ENCODE measurements around the gene MIPEP. TPM values are rescaled to one million over a fixed set of nuclear protein-coding genes. Genes with fewer than 3 reads are reported as not detected.

Gene MIPEP
- total RNA-seq, 4 donors from 2014 or later = 12.1 to 20.3 (median 16.0) TPM

- Histone ChIP-seq H3K4me1 (peaks cover 14 to 43% (median 33%) of the 10 kb centered on the region in 4 donors), H3K27me3 (no peaks in the 10 kb centered on the region), H3K36me3 (peaks cover 0 to 14% (median 3%) of the 10 kb centered on the region in 4 donors), H3K27ac (replicated peaks in 1 of 4) (no peak overlapping the region), H3K9me3 (no peaks in the 10 kb centered on the region), H3K4me3 (no peak overlapping the region)
- intact Hi-C loops (cut with DNase I) = no loop called here
- 90% methylated on average over 5 of the region's 5 CpGs for WGBS
- DNase-seq (ENCODE audit: extremely low spot score) = no peak
- TF ChIP-seq POLR2A (IDR thresholded peaks at IDR 0.05; ENCODE audit: low read depth) (no peak), POLR2AphosphoS5 (IDR thresholded peaks at IDR 0.05) (no peak), CTCF (IDR thresholded peaks at IDR 0.05) (no peak), EP300 (IDR thresholded peaks at IDR 0.05) (no peak)
Observed at GRCh38 chr13:23797276-23797903, 91.8 kb downstream of the MIPEP start.

- no peaks in the 10 kb centered on the region for H3K9me3 ChIP-seq
- H3K27me3 ChIP-seq = no peaks in the 10 kb centered on the region
- intact Hi-C loops (cut with DNase I) = no loop called here
- H3K4me1 ChIP-seq = peaks cover 14 to 43% (median 33%) of the 10 kb centered on the region in 4 donors
- DNase-seq (ENCODE audit: extremely low spot score) = no peak
- no peak overlapping the region for H3K4me3 ChIP-seq
- 70% methylated on average over 2 of the region's 2 CpGs for WGBS
- no peak overlapping the region for H3K27ac ChIP-seq (replicated peaks in 1 of 4)
- no peak for TF ChIP-seq CTCF (IDR thresholded peaks at IDR 0.05)
- TF ChIP-seq POLR2A (IDR thresholded peaks at IDR 0.05; ENCODE audit: low read depth) = no peak
- TF ChIP-seq EP300 (IDR thresholded peaks at IDR 0.05) = no peak
- TF ChIP-seq POLR2AphosphoS5 (IDR thresholded peaks at IDR 0.05) = no peak
- H3K36me3 ChIP-seq = peaks cover 0 to 15% (median 2%) of the 10 kb centered on the region in 4 donors
Observed at GRCh38 chr13:23796551-23796950, 92.6 kb downstream of the MIPEP start.

GRCh38 chr13:23794267-23795161 lies 94.7 kb downstream of the MIPEP start:
- H3K9me3 ChIP-seq = no peaks in the 10 kb centered on the region
- 38% methylated on average over 7 of the region's 7 CpGs for WGBS

GRCh38 chr13:23793711-23794110 lies 95.5 kb downstream of the MIPEP start:
- no peak for DNase-seq (ENCODE audit: extremely low spot score)
- peaks cover 0 to 15% (median 2%) of the 10 kb centered on the region in 4 donors for H3K36me3 ChIP-seq
- TF ChIP-seq CTCF (IDR thresholded peaks at IDR 0.05) = no peak
- no peak for TF ChIP-seq POLR2AphosphoS5 (IDR thresholded peaks at IDR 0.05)
- no peak for TF ChIP-seq EP300 (IDR thresholded peaks at IDR 0.05)
- no peak for TF ChIP-seq POLR2A (IDR thresholded peaks at IDR 0.05; ENCODE audit: low read depth)
- H3K27ac ChIP-seq (replicated peaks in 1 of 4) = peak overlapping the region in 1 of 4 donors; percentile 39
- H3K27me3 ChIP-seq = no peaks in the 10 kb centered on the region
- intact Hi-C loops (cut with DNase I) = no loop called here
- 83% methylated on average over 3 of the region's 3 CpGs for WGBS
- H3K9me3 ChIP-seq = no peaks in the 10 kb centered on the region
- H3K4me3 ChIP-seq = no peak overlapping the region
- peaks cover 21 to 40% (median 35%) of the 10 kb centered on the region in 4 donors for H3K4me1 ChIP-seq

More at GRCh38 chr13:23794267-23795161, 94.7 kb downstream of the MIPEP start:
- Histone ChIP-seq H3K4me3 (peak overlapping the region in 2 of 4 donors; percentile 12 to 14), H3K36me3 (peaks cover 0 to 15% (median 2%) of the 10 kb centered on the region in 4 donors), H3K27ac (replicated peaks in 1 of 4) (peak overlapping the region; percentile 16 to 48 (median 30)), H3K27me3 (no peaks in the 10 kb centered on the region), H3K4me1 (peaks cover 21 to 37% (median 32%) of the 10 kb centered on the region in 4 donors)
- TF ChIP-seq POLR2AphosphoS5 (IDR thresholded peaks at IDR 0.05) (no peak), CTCF (IDR thresholded peaks at IDR 0.05) (no peak), EP300 (IDR thresholded peaks at IDR 0.05) (no peak), POLR2A (IDR thresholded peaks at IDR 0.05; ENCODE audit: low read depth) (no peak)
- no peak for DNase-seq (ENCODE audit: extremely low spot score)
- intact Hi-C loops (cut with DNase I) = no loop called here
